ENCODE measurements around the gene NREP.

NREP gene

GRCh38 chr5:111764019-111764418 is 7.0 kb upstream of the NREP start:
- DNase-seq: no peak

GRCh38 chr5:111762895-111763294 is 5.9 kb upstream of the NREP start:
- DNase-seq: no peak

- no peak for DNase-seq
These were observed 1.3 kb upstream of the NREP start for GRCh38 chr5:111758284-111758628.

- DNase-seq: peak; percentile 78
These were observed 625 bp upstream of the NREP start for GRCh38 chr5:111757355-111758283.

- DNase-seq: peak; percentile 25
These were observed 1.0 kb downstream of the NREP start for GRCh38 chr5:111755942-111756381.

GRCh38 chr5:111755345-111755941 is 1.6 kb downstream of the NREP start:
- peak; percentile 23 for DNase-seq

GRCh38 chr5:111753884-111754589 is 3.0 kb downstream of the NREP start:
- no peak for DNase-seq

GRCh38 chr5:111752426-111752965 is 4.5 kb downstream of the NREP start:
- no peak for DNase-seq

- no peak for DNase-seq
These were observed 7.5 kb downstream of the NREP start for GRCh38 chr5:111749303-111750026.

GRCh38 chr5:111748304-111748763 is 8.7 kb downstream of the NREP start:
- no peak for DNase-seq

- no peak for DNase-seq
These were observed 9.7 kb downstream of the NREP start for GRCh38 chr5:111747337-111747736.

GRCh38 chr5:111746791-111747190 is 10.2 kb downstream of the NREP start:
- DNase-seq: no peak

- no peak for DNase-seq
These were observed 11.8 kb downstream of the NREP start for GRCh38 chr5:111745075-111745739.

- no peak for DNase-seq
These were observed 12.5 kb downstream of the NREP start for GRCh38 chr5:111744455-111744854.

GRCh38 chr5:111743988-111744387 is 13.0 kb downstream of the NREP start:
- no peak for DNase-seq

GRCh38 chr5:111743512-111743911 is 13.5 kb downstream of the NREP start:
- no peak for DNase-seq

- peak; percentile 7 for DNase-seq
These were observed 14.6 kb downstream of the NREP start for GRCh38 chr5:111742177-111742994.

GRCh38 chr5:111741278-111741677 is 15.7 kb downstream of the NREP start:
- DNase-seq: peak; percentile 34

GRCh38 chr5:111739416-111739815 is 17.6 kb downstream of the NREP start:
- DNase-seq: no peak

- no peak for DNase-seq
These were observed 18.9 kb downstream of the NREP start for GRCh38 chr5:111738118-111738517.

- no peak for DNase-seq
These were observed 19.3 kb downstream of the NREP start for GRCh38 chr5:111737716-111738115.

All from NCI-H2227 treated with DMSO at 0.1 percent for 48 hours (cell line).